K562 (cell line): ENCODE data around the gene PRELID1. TPM values are rescaled to one million over a fixed set of nuclear protein-coding genes. Genes with fewer than 3 reads are reported as not detected.

Experiments used
- ATAC-seq: fragments of 200-7000 bp; cut with Tn5 transposase; 3 replicates; pipeline ENCODE4 v1.9.1; 2020; ENCODE audit warnings: moderate library complexity
- BruUV-seq: library from RNA; stranded (reverse); fragments of 400-500 nt; replicated peaks from 2 replicates; lab custom pipeline; 2021; lab: Mats Ljungman, UMichigan
- CTCF ChIA-PET: fragments of 300-600 bp; formaldehyde crosslinking; extraction: SDS; loops from one replicate; lab custom pipeline; 2021; ENCODE audit warnings: low intra/inter-chr PET ratio; lab: Yijun Ruan, JAX
- POLR2A ChIA-PET: fragments of 300-600, 350-650 bp; sonication (Branson Sonifier 250); formaldehyde crosslinking; extraction: SDS; loops from one replicate; lab custom pipeline; 2021; ENCODE audit warnings: antibody characterized with exemption, inconsistent platforms; lab: Yijun Ruan, JAX
- DNase-seq, 4 experiments: peaks; one replicate each; pipeline versions ENCODE4 v3.0.0 to v3.0.0-alpha.2; 2011 to 2018; ENCODE audit warnings: low spot score in 3 of 4, mixed read lengths in 3 of 4; ENCODE audit errors: extremely low read depth in 1 of 4
- FAIRE-seq: peaks from 2 replicates; lab custom pipeline; 2011; peaks lifted over from hg19 to GRCh38; lab: Jason Lieb, UNC
- H2AFZ ChIP-seq: 2 replicates; pipeline ENCODE4 v1.6.0; 2011; ENCODE audit warnings: low read depth, low read length, control low read depth, inconsistent platforms
- H3K27ac ChIP-seq: fragments of 200-600 bp; 3 replicates; pipeline ENCODE4 v1.8.0; 2011; ENCODE audit warnings: low read depth, mild to moderate bottlenecking, control low read depth, inconsistent platforms, low read length, moderate library complexity, mixed read lengths; ENCODE audit errors: extremely low read depth
- H3K27me3 ChIP-seq, 2 experiments: fragments of 300-600 bp in 1 of 2; 2 replicates in 1 of 2; 3 replicates in 1 of 2; pipeline versions ENCODE4 v1.6.0 to v1.8.0; 2011; ENCODE audit warnings: inconsistent platforms in 2 of 2, low read length in 2 of 2, mild to moderate bottlenecking in 1 of 2, mixed read lengths in 1 of 2, moderate library complexity in 1 of 2; ENCODE audit not compliant: control insufficient read depth in 2 of 2, insufficient read depth in 2 of 2
- H3K36me3 ChIP-seq: fragments of 300-600 bp; 3 replicates; pipeline ENCODE4 v1.8.0; 2011; ENCODE audit warnings: mild to moderate bottlenecking, low read length, inconsistent platforms; ENCODE audit not compliant: control insufficient read depth, insufficient read depth
- H3K4me1 ChIP-seq, 2 experiments: fragments of 200-600 bp in 1 of 2; replicated peaks in 1 of 2; 2 replicates in 1 of 2; 3 replicates in 1 of 2; pipeline versions ENCODE4 v1.5.1 to v1.8.0; 2011; ENCODE audit warnings: inconsistent platforms in 2 of 2, low read length in 2 of 2, mild to moderate bottlenecking in 1 of 2, mixed read lengths in 1 of 2, moderate library complexity in 1 of 2; ENCODE audit not compliant: control insufficient read depth in 2 of 2, insufficient read depth in 2 of 2
- H3K4me2 ChIP-seq: 2 replicates; pipeline ENCODE4 v1.6.1; 2011; ENCODE audit warnings: low read length, control low read depth, inconsistent platforms, mixed read lengths; ENCODE audit not compliant: insufficient read depth
- H3K4me3 ChIP-seq: fragments of 200-600 bp; sonication (generic), shearing (Covaris generic); 2 replicates; pipeline ENCODE4 v1.5.1; 2016; ENCODE audit warnings: control low read depth, inconsistent platforms
- H3K79me2 ChIP-seq: fragments of 200-600 bp; 3 replicates; pipeline ENCODE4 v1.8.0; 2011; ENCODE audit warnings: low read length, inconsistent platforms; ENCODE audit not compliant: control insufficient read depth, insufficient read depth
- H3K9ac ChIP-seq, 2 experiments: 2 replicates each; pipeline versions ENCODE4 v1.6.0 to v1.6.1; 2011; ENCODE audit warnings: low read depth in 2 of 2, low read length in 2 of 2, control low read depth in 1 of 2, inconsistent platforms in 1 of 2, mild to moderate bottlenecking in 1 of 2, mixed read lengths in 1 of 2; ENCODE audit not compliant: insufficient read depth in 1 of 2
- H3K9me1 ChIP-seq: one replicate; pipeline ENCODE4 v1.6.0; 2011; ENCODE audit warnings: inconsistent platforms, mild to moderate bottlenecking, low read length, moderate library complexity; ENCODE audit not compliant: control insufficient read depth, insufficient read depth
- H3K9me3 ChIP-seq: replicated peaks from 2 replicates; pipeline ENCODE4 v1.5.1; 2011; ENCODE audit warnings: low read depth, low read length, inconsistent platforms; ENCODE audit not compliant: control insufficient read depth, insufficient read depth
- H4K20me1 ChIP-seq: replicated peaks from 2 replicates; pipeline ENCODE4 v1.6.1; 2011; ENCODE audit warnings: low read length, inconsistent platforms, mixed read lengths; ENCODE audit not compliant: control insufficient read depth, insufficient read depth
- CBFA2T3 ChIP-seq: fragments of 450-650 bp; IDR thresholded peaks from 2 replicates; pipeline ENCODE4 v1.6.1; 2017
- RBM25 ChIP-seq: fragments of 200-400 bp; formaldehyde crosslinking; IDR thresholded peaks from 2 replicates; pipeline ENCODE4 v1.6.1; 2018; ENCODE audit warnings: low read length, low read depth, moderate library complexity; ENCODE audit not compliant: severe bottlenecking
- ZNF121 ChIP-seq: sonication (generic); formaldehyde crosslinking; conservative IDR thresholded peaks from 2 replicates; pipeline ENCODE4 v1.8.0; 2022; ENCODE audit warnings: missing genetic modification reagents
- WGBS: fragments of 100-300 bp; shearing (Covaris generic); methylation state at CpG from one replicate; pipeline ENCODE4 v1.1.6; 2016; ENCODE audit warnings: low coverage, mixed read lengths; ENCODE audit not compliant: insufficient coverage; ENCODE audit errors: missing lambda C conversion rate; 5-methylcytosine and 5-hydroxymethylcytosine counted together
- in situ Hi-C: fragments of 300-500 bp; cut with MboI; formaldehyde crosslinking; loops from 4 replicates; pipeline ENCODE4 v1.15.0; 2018; ENCODE audit warnings: inconsistent platforms, mixed read lengths
- intact Hi-C: fragments of 100-400 bp; cut with micrococcal nuclease; formaldehyde crosslinking; loops from 2 replicates; pipeline ENCODE4 v1.14.2; 2022
- polyA plus RNA-seq, 8 experiments: library from polyadenylated mRNA; depleted of rRNA in 4 of 8; stranded (reverse) in 5 of 8; unstranded in 3 of 8; fragments of >200 nt; fragmentation: Nextera tagmentation in 2 of 8; fragmentation: Illumina TruSeq in 1 of 8; extraction: Ambion mirVana in 2 of 8; extraction: Trizol in 1 of 8; gene quantifications; 2 replicates each; pipeline versions ENCODE4 v1.2.1 to v1.2.3, GENCODE V29; 2011 to 2014; ENCODE audit warnings: inconsistent platforms in 1 of 8, missing spikeins in 1 of 8
- total RNA-seq, 7 experiments: library from RNA; depleted of rRNA in 6 of 7; stranded (reverse); fragments of >200 nt in 6 of 7; fragmentation: Illumina TruSeq in 2 of 7; extraction: Trizol in 2 of 7; gene quantifications; 2 replicates each; pipeline versions ENCODE4 v1.2.1 to v1.2.3, GENCODE V29; 2011 to 2021; ENCODE audit warnings: low replicate concordance in 1 of 7
- TF ChIP-seq, protein P1 (sequence below): fragments of 450-650 bp; IDR thresholded peaks from 2 replicates; pipeline ENCODE4 v1.6.1; 2018; ENCODE audit not compliant: partially characterized antibody

PRELID1 gene
- total and polyA plus RNA-seq, 9 of the 15 experiments (the other 6 are each of a cell fraction or from before 2014, with no cell fraction given), result 40.1 to 484 (median 340) TPM

DNA sequence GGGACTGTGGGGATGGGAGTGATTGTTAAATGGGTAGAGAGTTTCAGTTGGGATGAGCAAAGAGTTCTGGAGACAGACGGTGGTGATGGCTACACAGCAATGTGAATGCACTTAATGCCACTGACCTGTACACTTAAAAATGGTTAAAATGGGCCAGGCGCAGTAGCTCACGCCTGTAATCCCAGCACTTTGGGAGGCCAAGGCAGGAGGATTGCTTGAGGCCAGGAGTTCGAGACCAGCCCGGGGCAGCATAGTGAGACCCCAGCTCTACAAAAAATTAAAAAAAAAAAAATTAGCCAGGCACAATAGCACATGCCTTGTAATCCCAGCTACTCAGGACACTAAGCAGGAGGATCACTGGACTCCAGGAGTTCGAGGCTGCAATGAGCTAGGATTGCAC lies 40.2 kb downstream of the PRELID1 start:
- FAIRE-seq (no peak), DNase-seq (no peak), ATAC-seq (no peak)
- in situ Hi-C loops (no loop called here), intact Hi-C loops (no loop called here)
- TF ChIP-seq ZNF121 (peak; percentile 86), CBFA2T3 (no peak), RBM25 (peak; percentile 59)
- TF ChIP-seq, protein P1, sequence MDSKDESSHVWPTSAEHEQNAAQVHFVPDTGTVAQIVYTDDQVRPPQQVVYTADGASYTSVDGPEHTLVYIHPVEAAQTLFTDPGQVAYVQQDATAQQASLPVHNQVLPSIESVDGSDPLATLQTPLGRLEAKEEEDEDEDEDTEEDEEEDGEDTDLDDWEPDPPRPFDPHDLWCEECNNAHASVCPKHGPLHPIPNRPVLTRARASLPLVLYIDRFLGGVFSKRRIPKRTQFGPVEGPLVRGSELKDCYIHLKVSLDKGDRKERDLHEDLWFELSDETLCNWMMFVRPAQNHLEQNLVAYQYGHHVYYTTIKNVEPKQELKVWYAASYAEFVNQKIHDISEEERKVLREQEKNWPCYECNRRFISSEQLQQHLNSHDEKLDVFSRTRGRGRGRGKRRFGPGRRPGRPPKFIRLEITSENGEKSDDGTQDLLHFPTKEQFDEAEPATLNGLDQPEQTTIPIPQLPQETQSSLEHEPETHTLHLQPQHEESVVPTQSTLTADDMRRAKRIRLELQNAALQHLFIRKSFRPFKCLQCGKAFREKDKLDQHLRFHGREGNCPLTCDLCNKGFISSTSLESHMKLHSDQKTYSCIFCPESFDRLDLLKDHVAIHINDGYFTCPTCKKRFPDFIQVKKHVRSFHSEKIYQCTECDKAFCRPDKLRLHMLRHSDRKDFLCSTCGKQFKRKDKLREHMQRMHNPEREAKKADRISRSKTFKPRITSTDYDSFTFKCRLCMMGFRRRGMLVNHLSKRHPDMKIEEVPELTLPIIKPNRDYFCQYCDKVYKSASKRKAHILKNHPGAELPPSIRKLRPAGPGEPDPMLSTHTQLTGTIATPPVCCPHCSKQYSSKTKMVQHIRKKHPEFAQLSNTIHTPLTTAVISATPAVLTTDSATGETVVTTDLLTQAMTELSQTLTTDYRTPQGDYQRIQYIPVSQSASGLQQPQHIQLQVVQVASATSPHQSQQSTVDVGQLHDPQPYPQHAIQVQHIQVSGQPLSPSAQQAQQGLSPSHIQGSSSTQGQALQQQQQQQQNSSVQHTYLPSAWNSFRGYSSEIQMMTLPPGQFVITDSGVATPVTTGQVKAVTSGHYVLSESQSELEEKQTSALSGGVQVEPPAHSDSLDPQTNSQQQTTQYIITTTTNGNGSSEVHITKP, result no peak
- CTCF ChIA-PET, result no interaction called here
- Histone ChIP-seq H3K9ac (no peak overlapping the region), H3K4me3 (no peak overlapping the region), H3K4me1 (peaks cover 0 to 3% of the 10 kb centered on the region in 2 experiments; a peak in 2 of 5 replicates), H4K20me1 (0 out of 2 replicates have a peak, but pooled peaks cover 6% of the 10 kb centered on the region), H3K27me3 (no peaks in the 10 kb centered on the region), H3K79me2 (peaks cover 70% of the 10 kb centered on the region), H3K27ac (no peak overlapping the region), H3K9me1 (no peaks in the 10 kb centered on the region), H3K4me2 (no peak overlapping the region), H3K9me3 (no peaks in the 10 kb centered on the region), H3K36me3 (peaks cover 68% of the 10 kb centered on the region), H2AFZ (no peak overlapping the region)
- POLR2A ChIA-PET, result interaction anchor here (1.1 kb wide), 1 partner anchor 8 kb away, joined by 3 read pairs; no protein-coding TSS in a partner anchor
- no TSS peak for BruUV-seq
- WGBS, result 96% methylated on average over 5 of the region's 6 CpGs
